Measurements from ENCODE around the gene MYRIP. TPM values are rescaled to one million over a fixed set of nuclear protein-coding genes. Genes with fewer than 3 reads are reported as not detected.
A peak's percentile ranks its signal among the peaks of the same experiment; 100 is the strongest.

The MYRIP gene
- total RNA-seq, 1 donor: not detected

DNA sequence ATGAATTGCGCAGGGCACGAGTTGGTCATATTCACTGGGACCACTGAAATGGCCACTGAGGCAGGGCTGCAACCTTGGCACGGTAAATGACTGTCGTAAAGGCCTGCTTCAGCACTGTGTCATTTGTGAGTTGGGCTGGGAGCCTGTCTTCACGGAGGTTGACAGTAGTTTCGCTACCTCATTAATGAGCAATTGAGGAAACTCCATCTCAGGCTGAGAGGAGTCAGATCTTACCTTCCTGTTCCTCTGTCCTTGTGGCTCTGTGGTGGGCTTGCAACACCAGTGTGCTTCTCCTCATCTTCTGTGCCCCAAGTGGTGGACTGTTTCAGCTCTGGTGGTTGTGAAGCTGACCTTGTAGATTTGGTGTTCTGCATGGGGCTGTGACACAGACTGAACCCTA, 420.0 kb downstream of the MYRIP start:
- TF ChIP-seq, protein P1, sequence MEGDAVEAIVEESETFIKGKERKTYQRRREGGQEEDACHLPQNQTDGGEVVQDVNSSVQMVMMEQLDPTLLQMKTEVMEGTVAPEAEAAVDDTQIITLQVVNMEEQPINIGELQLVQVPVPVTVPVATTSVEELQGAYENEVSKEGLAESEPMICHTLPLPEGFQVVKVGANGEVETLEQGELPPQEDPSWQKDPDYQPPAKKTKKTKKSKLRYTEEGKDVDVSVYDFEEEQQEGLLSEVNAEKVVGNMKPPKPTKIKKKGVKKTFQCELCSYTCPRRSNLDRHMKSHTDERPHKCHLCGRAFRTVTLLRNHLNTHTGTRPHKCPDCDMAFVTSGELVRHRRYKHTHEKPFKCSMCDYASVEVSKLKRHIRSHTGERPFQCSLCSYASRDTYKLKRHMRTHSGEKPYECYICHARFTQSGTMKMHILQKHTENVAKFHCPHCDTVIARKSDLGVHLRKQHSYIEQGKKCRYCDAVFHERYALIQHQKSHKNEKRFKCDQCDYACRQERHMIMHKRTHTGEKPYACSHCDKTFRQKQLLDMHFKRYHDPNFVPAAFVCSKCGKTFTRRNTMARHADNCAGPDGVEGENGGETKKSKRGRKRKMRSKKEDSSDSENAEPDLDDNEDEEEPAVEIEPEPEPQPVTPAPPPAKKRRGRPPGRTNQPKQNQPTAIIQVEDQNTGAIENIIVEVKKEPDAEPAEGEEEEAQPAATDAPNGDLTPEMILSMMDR (IDR thresholded peaks at IDR 0.05; ENCODE audit: insufficient read depth, low read depth, low read length): no peak
- no peak overlapping the region for H3K4me3 ChIP-seq (ENCODE audit: low read depth, low read length)
- no peak for DNase-seq (ENCODE audit: low read depth)

DNA sequence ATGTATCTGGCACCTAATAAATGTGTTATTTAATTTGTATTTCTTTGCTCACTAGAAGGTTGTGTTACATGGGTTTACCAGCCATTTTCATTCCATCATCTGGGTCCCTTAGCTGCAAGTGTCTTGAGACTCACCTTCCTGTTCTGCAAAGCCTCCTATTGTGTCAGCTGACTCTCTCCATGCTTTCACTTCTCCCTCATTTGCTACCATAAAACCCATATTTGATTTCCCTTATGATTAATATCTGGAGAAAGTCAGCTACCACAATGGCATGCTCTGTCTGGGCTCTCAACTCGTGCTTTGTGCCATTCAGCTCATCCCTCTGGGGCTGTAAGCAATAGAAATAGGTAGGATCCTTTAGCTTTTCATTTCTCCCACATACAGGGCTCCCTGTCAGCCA, 420.6 kb downstream of the MYRIP start:
- H3K4me3 ChIP-seq (ENCODE audit: low read depth, low read length): no peak overlapping the region
- TF ChIP-seq, protein P1 (IDR thresholded peaks at IDR 0.05; ENCODE audit: insufficient read depth, low read depth, low read length): no peak
- no peak for DNase-seq (ENCODE audit: low read depth)

DNA sequence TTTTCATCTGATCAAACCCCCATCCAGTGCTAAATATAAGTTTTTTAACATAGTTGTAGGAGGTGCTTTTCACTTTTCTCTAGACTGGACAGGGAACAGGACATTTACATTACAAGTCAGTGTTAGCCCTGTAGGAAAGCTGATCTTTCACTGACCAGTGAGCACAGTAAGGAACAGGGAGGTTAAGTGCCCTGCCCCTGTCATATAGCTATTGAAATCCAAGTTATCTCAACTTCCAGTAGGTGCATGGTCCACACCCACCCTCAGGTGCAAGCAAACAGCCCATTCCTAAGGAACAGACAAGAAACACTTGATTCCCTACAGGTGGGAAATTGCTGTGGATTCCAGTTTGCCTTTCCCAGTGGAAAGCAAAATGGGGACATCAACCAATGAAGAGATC, 421.0 kb downstream of the MYRIP start:
- no peak for DNase-seq (ENCODE audit: low read depth)
- TF ChIP-seq, protein P1 (IDR thresholded peaks at IDR 0.05; ENCODE audit: insufficient read depth, low read depth, low read length): no peak
- H3K4me3 ChIP-seq (ENCODE audit: low read depth, low read length): no peak overlapping the region

DNA sequence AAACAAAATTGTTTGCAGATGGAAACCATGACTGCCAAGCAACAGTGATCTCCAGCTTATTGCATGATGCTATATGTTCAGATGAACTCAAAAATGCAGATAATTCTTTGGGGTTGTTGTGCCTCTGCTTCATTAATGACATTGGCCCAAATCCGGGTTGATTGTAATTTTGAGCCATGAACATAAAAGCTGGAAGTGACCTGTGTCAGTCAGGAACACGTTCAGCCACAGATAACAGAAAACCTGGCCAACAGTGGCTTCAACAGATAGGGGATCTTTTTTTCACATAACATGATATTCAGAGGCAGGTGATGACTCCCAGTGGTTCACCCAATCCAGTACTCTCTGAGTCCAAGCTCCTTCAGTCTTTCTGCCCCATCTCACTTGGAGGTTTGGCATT, 423.2 kb downstream of the MYRIP start:
- DNase-seq (ENCODE audit: low read depth): no peak
- no peak overlapping the region for H3K4me3 ChIP-seq (ENCODE audit: low read depth, low read length)
- TF ChIP-seq, protein P1 (IDR thresholded peaks at IDR 0.05; ENCODE audit: insufficient read depth, low read depth, low read length): no peak

DNA sequence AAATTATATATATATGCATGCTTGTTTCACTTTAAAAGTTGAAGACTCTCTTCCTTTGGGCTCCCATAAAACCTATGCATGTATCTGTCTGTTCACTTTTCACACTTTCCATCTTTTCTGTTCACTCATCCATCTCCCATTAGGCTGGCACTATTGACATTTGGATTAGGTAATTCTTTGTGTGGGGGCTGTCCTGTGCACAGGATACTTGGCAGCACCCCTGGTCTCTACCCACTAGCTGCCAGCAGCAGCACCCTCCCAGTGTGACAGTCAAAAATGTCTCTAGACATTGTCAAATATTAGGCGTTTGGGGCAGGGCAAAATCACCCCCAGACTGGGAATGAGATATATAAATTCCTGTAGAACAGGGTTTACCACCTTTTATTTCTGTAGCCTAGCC, 427.8 kb downstream of the MYRIP start:
- no peak for DNase-seq (ENCODE audit: low read depth)
- TF ChIP-seq, protein P1 (IDR thresholded peaks at IDR 0.05; ENCODE audit: insufficient read depth, low read depth, low read length): no peak
- no peak overlapping the region for H3K4me3 ChIP-seq (ENCODE audit: low read depth, low read length)

DNA sequence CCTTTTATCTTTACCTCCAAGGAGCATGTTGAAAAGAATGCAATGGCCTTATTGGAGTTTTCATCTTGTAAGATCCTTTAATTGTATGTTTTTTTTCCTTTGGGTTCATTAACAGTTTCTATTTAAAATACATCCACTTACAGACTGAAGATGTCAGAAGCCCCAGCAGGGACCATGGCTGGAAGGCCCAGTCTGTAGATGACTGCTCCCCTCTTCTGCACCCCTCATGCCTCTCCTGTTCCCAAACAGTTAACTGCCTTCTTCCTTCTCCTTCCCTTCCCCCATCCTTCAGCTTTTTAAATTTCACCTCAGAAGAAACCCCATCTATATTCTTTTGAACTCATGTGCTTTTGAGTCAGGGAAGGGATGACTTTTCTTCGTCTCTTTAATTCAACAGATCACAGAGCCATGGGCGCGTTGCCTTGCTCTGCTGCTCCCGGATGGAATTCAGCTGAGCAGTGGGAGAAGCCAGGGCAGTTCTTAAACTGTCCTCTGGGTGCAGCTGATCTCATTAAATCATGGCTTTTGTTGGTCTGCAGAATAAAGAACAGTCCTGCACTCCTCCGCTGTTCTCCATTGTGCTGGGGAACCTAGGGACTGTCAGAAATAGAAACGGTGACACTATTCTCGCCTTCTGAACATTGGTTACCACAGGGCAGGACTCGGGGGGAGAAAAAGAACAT, 428.6 kb downstream of the MYRIP start:
- peak; percentile 13 for DNase-seq (ENCODE audit: low read depth)
- TF ChIP-seq, protein P1 (IDR thresholded peaks at IDR 0.05; ENCODE audit: insufficient read depth, low read depth, low read length): peak; percentile 43

DNA sequence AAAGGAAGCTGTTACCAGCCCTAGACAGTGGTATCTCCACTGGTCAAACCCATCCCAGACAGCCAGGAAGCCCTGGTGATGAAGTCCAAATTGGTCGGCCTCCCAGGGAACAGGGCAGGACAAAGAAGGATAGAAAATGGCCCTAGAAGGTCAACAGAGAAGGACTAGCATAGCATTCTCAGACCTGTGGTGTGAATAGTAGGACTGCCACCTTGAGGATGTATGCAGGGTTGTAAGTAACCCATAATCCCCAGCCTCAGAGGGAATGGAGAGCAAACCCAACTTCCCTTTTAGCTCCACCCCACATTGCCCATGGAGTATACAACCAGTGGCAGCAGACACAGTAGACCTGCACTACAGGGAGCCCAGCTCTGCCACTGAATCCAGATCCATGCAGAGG, 431.5 kb downstream of the MYRIP start:
- TF ChIP-seq, protein P1 (IDR thresholded peaks at IDR 0.05; ENCODE audit: insufficient read depth, low read depth, low read length): no peak
- DNase-seq (ENCODE audit: low read depth): no peak
- H3K4me3 ChIP-seq (ENCODE audit: low read depth, low read length): no peak overlapping the region

More for the DNA sequence above, 428.6 kb downstream of the MYRIP start:
- H3K4me3 ChIP-seq (ENCODE audit: low read depth, low read length): no peak overlapping the region

Data from fibroblast of villous mesenchyme (primary cell).